GM21576 (cell line): ENCODE results near the gene CUL1.
A peak's percentile ranks its signal among the peaks of the same experiment; 100 is the strongest.
"Not testable (repeated sequence)": the region's sequence is repeated elsewhere in the genome, so short reads cannot be mapped to it uniquely, and the experiment has no call there.

Experiments
- ATAC-seq: cut with Tn5 transposase; IDR thresholded peaks from one replicate; pipeline ENCODE4 v1.9.1; 2021; ENCODE audit warnings: mild to moderate bottlenecking, moderate library complexity; ENCODE audit not compliant: unreplicated experiment

The CUL1 gene

DNA sequence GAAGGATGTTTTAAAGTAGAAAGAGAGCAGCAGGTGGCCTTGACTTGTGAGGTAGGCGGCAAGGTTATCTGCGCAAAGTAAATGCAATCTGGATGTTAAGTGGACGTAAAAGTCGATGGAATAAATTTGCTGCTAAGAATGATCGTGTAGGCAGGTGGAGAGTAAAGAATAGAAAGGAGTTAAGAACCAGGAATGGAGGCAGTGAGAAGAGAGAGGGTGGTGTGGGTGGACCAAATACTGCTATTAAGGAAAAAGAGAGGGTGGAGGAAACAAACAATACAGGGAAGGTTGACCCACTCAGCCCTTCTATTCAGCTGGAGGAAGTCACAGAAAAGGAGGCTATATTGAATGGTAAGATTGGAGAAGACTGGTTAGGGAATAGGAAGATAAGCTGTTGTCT is 1.9 kb upstream of the CUL1 start:
- no peak for ATAC-seq

DNA sequence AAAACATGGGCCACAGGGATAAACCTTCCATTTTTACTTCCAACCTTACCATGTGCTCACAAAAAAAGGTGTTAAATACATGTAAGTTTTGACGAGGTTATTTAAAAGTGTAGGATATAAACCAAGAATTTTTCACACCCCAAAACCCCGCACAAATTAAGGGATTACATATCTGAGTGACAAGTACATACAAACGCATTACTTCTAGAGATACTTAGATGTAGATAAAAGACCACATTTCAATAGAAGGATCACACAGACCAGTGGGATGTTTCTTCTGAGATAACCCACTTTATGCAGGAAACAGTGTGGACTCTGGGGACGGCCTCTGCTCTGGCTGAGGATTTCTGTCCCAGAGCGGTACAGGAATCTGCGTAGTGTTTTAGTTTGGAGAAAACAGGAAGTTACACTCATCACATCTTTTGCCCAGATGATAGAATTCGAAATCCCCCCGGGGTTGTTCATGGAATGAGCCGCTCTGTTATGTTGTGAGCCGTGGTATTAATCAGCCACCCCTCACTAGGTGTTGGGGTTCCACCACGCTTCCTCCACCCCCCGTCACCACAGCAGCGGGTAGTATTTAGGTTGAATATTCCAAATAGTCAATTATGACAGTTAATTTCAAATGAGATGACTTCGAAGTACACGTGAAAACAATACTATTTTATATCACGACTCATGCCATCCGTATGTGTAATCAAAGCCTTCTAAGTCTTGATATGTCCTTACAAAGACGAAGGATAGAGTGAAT is 1.3 kb upstream of the CUL1 start:
- no peak for ATAC-seq

DNA sequence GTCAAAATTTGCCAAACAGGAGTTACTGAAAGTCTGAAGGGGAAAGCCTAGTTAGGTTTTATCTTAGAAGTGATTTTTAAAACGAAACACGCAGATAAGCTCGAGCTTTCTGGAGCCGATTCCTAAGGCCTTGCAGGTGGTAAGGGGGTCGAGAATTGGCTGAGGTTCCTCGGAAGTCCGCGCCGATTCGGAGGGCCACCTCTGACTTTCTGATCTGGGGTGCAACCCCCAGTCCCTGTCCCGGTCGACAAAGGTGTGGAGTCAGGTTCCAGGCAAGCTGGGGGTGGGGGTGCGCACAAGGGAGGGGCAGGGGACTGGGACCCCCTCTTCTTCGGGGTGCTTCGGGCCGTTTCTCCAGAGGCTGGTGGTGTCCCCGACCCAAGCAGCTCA is 701 bp upstream of the CUL1 start:
- no peak for ATAC-seq

GRCh38 chr7:148699024-148699781 is 500 bp downstream of the CUL1 start:
- peak; percentile 35 for ATAC-seq

DNA sequence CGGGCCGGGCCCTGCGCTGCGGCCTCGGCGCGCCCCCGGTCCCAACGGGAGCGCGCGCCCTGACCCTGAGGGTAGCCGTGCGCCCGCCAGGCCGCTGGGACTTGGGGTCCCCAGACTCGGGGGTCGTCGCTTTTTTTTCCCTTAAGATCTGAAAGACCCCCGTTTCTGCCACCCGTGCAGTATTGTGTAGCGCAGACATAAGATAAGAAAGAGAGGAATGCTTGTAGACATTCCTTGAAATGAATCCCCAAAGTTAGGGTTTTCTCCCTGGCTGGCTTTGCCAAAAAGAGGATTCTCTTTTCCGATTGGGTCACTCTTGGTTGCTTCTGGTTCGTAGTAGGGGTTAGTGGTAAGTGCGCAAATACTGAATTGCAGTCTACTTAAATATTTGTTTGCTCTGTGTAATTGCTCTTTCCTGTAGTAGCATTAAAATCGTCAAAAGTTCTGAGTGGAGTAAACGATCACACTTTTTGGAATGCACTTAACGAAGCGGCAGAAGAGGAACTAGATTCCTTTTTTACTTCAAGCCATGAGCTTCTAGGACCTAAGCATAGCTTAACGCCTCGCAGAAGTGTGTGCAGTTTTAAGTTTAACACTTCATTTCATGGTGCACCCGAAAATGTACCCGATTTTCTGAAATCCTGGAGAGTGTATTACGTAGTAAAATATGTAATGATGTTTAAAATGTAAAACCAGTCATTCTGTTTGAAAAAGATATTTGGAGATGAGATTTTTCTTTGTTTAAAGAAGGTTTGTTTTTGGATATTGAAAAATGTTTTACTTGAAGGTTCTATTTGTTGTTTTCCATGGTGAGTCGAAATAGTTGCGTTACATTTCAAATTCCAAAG is 1.3 kb downstream of the CUL1 start:
- ATAC-seq = no peak

DNA sequence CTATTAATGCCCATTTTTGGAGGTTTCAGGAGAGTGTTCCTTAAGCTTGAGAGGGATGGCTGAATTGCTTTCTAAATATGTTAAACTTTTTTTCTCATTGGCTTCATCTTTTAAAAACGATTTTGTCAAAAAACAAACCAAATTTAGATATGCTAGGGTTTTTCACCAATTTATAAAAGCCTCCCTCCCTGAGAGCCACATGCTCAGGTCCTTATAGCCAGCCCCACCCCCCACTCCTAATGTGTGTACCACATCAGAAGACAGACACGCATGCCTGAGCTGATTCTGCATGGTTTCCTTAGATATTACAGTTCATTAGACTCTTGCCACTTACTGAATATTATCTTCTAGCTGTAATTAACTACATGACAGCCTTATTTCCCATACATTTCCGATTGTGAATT is 2.0 kb downstream of the CUL1 start:
- ATAC-seq = no peak

DNA sequence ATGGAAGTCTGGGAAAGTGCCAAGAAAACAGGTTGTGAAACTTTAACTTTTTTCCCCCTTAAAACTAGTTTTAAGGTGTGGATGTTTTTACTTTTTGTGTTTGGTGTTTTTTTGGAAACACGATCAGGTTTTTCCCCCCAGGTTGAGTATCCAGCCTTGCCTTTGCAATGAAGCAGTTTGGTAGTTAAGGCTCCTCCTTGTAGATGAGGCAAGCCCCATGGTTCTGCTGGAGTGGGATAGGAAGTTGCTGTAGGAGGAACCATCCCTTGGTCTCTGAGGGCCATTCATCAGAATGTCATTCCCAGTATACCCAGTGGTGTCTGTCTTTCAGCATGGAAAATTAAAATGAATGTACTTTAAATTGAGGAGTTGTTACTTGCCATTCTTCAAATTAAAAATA is 2.7 kb downstream of the CUL1 start:
- ATAC-seq = no peak

DNA sequence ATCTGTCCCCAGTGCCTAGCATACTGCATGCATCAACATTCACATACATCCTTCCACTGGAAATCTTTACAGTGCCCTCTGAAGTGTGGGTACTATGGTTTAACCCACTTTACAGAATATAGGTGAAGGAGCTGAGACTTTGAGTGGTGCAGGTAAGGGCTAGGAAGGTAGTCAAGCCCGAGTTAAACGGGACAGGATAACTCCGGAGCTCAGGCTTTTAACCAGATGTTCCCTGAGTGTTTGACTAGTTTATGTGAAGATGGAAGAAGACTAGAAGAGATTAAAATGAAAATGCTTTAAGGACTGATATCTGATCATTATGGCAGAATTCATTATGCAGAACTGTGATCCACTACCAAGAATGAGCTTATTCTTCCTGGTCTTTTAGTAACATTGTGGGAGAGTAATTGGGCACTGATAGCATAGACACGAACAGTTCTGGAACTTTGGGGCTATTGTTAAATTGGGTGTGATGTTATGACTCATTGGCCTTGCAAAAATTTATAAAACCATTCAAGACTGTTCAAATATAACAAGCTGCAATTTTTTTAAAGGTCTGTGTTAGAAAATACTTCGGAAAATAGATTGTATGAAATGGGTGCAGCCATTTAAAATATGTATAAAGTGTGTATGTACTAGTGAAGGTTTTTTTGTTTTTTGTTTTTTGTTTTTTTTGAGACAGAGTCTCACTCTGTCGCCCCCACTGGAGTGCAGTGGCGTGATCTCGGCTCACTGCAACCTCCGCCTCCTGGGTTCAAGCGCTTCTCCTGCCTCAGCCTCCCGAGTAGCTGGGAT is 4.4 kb downstream of the CUL1 start:
- no peak for ATAC-seq

DNA sequence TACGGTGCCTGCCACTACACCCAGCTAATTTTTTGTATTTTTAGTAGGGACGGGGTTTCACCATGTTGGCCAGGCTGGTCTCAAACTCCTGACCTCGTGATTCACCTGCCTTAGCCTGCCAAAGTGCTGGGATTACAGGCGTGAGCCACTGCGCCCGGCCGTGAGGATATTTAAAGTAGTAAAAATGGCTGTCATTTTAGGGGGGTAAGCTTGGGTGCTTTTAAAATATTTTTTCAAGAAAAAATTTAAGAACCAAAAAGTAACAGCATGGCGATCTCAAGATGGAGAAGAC is 4.9 kb downstream of the CUL1 start:
- ATAC-seq = not testable (repeated sequence)

DNA sequence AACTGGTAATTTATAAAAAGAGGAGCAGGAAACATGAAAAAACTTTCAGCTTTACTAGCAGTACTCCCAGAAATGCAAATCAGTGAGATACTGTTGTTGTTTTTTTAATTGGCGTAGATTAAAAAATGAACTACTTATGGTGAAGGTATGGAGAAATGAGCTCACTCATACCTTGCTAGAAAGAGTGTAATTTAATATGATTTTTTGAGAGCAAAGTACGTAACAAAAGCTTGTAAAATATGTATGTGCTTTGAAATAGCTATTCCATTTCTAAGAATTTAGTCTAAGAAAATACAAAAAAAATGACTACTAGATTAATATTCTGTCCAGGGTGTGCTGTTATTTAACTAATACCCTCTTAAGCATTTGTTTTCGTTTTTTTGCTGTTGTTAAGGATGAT is 5.5 kb downstream of the CUL1 start:
- ATAC-seq = no peak

GRCh38 chr7:148704970-148705369 is 6.3 kb downstream of the CUL1 start:
- no peak for ATAC-seq

- ATAC-seq = no peak
Measured at GRCh38 chr7:148706368-148706767, 7.7 kb downstream of the CUL1 start.

- ATAC-seq = no peak
Measured at GRCh38 chr7:148708026-148708885, 9.6 kb downstream of the CUL1 start.

DNA sequence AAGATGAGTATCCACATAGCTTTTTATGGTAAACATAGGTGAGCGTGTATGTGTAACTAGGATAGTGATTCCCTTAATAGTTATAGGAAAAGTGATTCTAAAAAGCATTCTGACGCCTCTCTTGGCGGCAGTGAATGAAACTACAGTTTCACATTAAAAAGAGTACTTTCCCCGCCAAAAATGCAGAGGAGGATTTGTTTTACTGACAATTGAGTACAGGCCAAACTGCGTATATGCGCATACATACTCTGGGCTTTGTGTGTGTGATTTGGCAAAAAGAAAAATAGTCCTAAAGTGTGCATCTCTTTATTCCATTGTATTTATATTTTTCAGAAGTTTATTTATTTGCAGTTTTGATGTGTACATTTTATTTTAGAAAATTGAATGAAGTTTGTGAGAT is 10.3 kb downstream of the CUL1 start:
- ATAC-seq = no peak

DNA sequence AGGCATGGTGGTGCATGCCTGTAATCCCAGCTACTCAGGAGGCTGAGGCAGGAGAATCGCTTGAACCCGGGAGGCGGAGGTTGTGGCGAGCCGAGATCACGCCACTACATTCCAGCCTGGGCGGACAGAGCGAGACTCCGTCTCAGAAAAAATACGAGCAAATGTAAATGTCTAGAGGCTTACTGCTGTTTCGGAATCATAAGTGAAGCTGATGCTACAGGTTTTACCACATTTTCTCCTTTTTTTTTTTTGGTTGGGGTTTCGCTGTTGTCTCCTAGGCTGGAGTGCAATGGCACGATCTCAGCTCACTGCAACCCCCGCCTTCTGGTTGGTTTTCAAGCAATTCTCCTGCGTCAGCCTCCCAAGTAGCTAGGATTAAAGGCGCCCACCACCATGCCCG is 11.7 kb downstream of the CUL1 start:
- ATAC-seq = not testable (repeated sequence)

- ATAC-seq = no peak
Measured at GRCh38 chr7:148711191-148712102, 12.7 kb downstream of the CUL1 start.

GRCh38 chr7:148712678-148713329 is 14.1 kb downstream of the CUL1 start:
- peak; percentile 47 for ATAC-seq

DNA sequence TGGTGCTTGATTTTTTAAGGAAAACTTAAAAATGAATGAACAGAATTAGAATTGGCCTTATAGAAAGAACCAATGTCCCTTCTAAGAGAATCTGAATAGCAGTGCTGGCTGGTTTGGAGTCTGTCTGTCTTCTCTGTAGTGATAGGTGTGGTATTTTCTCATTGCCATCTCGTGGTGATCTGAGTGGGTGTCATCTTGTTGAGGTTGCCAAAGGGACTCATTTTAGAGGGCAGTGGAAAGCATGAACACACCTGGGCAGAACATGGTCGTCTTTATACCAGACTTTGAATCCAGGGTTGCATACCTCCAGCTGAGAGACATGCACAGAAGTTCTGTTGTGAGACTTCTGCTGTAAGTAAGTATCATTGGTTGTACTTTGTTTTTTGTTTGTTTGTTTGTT is 15.8 kb downstream of the CUL1 start:
- no peak for ATAC-seq

GRCh38 chr7:148715027-148715426 is 16.3 kb downstream of the CUL1 start:
- ATAC-seq = no peak
